HFF-Myc (cell line): Measurements from ENCODE around the gene CCND1.
"Not testable (repeated sequence)": the region's sequence is repeated elsewhere in the genome, so short reads cannot be mapped to it uniquely, and the experiment has no call there.

Experiments used
- DNase-seq: peaks from one replicate; pipeline ENCODE4 v3.0.0-alpha.2; 2011; ENCODE audit warnings: low read depth; ENCODE audit errors: extremely low read depth
- H3K4me3 ChIP-seq: replicated peaks from 2 replicates; pipeline ENCODE4 v1.5.1; 2011; ENCODE audit warnings: low read depth, mild to moderate bottlenecking, control low read depth, low read length
- TF ChIP-seq, protein P1 (sequence below): IDR thresholded peaks from 2 replicates; pipeline ENCODE4 v1.5.1; 2012; ENCODE audit warnings: mild to moderate bottlenecking, low read depth, low read length, control low read depth; ENCODE audit errors: missing control alignments

CCND1 gene

DNA sequence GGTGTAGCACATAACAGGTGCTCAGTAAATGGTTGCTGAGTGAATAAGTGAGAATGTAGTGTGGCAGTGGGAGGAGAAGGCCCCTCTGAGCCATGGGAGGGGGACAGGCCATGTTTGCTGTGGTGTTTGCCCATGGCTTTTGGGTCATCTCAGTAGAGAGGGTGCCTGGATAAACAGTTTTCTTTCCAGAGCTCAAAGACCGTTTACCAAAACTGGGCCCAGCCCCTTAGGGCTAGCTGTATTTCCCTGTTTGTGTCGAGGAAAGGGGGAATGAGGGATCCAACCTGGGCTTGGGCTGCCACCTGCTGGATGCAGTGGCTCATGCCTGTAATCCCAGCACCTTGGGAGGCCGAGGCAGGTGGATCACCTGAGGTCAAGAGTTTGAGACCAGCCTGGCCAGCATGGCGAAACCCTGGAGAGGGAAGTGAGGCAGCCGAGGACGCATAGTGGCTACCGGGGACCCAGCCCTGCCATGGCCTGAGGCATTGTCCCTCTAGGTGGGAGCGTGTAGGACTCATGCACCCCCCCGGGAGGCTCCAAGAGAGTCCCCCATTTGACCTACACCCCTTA, 42.9 kb downstream of the CCND1 start:
- no peak for DNase-seq

DNA sequence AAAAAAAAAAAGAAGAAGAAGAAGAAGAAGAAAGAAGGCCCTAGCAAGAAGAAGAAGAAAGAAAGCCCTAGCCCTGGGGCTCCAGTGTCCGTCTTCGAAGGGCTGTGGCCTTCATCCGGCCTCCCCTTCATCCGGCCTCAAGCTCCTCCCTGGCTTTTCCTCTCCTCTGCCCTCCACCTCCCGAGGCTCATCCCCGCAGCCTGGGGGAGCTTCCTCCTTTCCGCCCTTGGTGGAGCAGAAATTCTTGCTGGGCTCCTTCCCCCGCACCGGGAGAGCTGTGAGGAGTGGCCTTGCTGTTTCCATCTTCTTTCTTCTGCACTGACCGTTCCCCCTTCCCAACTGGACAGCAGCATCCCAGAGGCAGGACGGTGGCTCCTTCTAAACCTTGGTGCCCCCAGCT, 43.7 kb downstream of the CCND1 start:
- TF ChIP-seq, protein P1, sequence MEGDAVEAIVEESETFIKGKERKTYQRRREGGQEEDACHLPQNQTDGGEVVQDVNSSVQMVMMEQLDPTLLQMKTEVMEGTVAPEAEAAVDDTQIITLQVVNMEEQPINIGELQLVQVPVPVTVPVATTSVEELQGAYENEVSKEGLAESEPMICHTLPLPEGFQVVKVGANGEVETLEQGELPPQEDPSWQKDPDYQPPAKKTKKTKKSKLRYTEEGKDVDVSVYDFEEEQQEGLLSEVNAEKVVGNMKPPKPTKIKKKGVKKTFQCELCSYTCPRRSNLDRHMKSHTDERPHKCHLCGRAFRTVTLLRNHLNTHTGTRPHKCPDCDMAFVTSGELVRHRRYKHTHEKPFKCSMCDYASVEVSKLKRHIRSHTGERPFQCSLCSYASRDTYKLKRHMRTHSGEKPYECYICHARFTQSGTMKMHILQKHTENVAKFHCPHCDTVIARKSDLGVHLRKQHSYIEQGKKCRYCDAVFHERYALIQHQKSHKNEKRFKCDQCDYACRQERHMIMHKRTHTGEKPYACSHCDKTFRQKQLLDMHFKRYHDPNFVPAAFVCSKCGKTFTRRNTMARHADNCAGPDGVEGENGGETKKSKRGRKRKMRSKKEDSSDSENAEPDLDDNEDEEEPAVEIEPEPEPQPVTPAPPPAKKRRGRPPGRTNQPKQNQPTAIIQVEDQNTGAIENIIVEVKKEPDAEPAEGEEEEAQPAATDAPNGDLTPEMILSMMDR: no peak
- H3K4me3 ChIP-seq: no peak overlapping the region
- no peak for DNase-seq

More for the DNA sequence above, 42.9 kb downstream of the CCND1 start:
- no peak overlapping the region for H3K4me3 ChIP-seq
- TF ChIP-seq, protein P1: peak; percentile 52

DNA sequence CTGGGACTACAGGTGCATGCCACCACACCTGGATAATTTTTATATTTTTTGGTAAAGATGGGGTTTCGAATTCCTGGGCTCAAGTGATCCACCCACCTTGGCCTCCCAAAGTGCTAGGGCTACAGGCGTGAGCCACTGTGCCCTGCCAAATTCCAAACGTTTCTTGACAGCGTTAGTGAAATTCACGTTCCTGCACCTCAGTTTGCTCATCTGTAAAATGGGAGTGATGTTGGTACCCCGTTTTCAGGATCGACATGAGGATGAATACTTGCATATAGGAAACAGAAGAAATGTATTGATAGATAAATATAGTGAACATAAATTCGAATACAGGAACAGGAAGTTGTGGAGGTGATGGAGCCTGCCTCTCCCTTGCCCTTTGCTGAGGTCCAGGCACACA, 44.4 kb downstream of the CCND1 start:
- DNase-seq: no peak
- TF ChIP-seq, protein P1: no peak
- no peak overlapping the region for H3K4me3 ChIP-seq

DNA sequence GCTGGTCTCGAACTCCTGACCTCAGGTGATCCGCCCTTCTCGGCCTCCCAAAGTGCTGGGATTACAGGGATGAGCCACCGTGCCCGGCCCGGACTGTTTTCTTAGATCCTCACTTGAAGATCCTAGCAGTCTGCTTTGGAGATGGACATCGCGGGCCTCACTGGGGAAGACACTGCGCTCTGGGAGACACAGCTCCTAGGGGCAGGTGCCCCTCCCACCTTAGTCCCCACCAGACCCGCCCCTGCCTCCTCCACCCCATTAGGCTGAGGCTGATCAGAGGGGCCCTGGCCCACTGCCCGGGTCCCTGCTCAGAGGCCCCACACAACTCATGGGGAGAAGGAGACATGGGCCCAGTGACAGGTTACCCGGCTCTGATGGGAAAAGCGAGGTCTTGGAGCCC, 45.5 kb downstream of the CCND1 start:
- DNase-seq: no peak
- H3K4me3 ChIP-seq: no peak overlapping the region
- TF ChIP-seq, protein P1: no peak

DNA sequence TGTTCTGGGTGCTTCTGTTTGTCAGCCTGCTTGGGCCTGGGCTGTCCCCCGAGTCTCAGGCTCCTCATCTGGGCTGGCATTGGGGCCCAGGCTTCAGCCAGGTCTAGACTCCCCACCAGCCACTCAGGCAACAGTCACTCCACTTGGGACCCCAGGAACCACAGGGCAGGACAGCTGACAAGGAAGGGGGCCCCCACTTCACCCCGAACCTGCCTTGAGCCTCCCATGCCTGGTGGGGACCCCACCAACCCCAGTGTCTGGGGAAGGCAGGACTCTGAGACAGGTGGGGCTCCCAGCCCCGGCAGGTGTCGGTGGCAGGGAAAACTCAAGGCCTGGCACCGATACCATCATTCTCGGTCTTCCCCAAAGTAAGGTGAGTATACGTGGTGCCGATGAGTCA, 45.9 kb downstream of the CCND1 start:
- no peak overlapping the region for H3K4me3 ChIP-seq
- DNase-seq: no peak
- TF ChIP-seq, protein P1: no peak

DNA sequence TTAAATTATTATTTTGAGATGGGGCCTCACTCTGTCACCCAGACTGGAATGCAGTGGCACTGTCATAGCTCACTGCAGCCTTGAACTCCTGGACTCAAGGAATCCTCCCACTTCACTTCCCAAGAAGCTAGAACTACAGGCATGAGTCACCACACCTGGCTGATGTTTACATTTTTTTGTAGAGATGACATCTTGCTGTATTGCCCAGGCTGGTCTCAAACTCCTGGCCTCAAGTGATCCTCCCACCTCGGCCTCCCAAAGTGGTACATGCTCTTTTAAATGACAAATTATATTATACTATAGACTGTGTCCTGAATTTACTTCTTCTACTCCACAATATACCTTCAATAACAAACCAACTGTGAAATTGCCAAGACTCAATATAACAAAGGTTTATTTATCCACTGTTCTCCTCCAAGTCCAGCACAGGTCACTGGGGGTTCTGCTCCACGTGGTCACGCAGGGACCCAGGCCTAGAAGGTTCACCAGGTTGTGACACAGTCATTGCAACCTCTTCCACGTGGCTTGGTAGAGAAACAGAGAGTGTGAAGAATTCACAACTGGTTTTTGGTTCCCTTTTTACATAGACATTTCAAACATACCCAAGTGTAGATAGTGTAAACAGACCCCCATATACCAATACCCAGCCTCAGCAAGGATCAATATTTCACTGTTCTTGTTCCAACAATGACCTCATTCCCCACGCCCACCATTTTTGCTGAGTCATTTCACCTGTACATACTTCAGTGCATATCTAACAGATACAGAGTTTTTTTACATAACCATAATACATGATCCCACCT, 47.2 kb downstream of the CCND1 start:
- H3K4me3 ChIP-seq, DNase-seq: not testable (repeated sequence)

DNA sequence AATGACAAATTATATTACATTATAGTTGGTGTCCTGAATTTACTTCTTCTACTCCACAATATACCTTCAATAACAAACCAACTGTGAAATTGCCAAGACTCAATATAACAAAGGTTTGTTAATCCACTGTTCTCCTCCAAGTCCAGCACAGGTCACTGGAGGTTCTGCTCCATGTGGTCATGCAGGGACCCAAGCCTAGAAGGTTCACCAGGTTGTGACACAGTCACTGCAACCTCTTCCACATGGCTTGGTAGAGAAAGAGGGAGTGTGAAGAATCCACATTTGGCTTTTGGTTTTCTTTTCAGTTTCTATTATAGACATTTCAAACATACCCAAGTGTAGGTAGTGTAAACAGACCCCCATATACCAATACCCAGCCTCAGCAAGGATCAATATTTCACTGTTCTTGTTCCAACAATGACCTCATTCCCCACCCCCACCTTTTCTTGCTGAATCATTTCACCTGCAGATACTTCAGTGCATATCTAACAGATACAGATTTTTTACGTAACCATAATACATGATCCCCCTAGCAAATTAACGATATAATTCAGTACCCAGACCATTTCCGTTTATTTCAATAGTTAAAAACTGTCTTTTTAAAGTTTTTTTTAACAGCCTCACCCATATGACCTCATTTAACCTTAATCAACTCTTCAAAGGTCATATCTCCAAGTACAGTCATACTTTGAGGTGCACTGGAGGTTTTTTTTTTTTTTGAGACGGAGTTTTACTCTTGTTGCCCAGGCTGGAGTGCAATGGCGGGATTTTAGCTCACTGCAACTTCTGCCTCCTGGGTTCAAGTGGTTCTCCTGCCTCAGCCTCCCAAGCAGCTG, 48.7 kb downstream of the CCND1 start:
- no peak overlapping the region for H3K4me3 ChIP-seq
- TF ChIP-seq, protein P1: no peak
- DNase-seq: no peak
